ENCODE measurements around the gene SC5D.

DNA sequence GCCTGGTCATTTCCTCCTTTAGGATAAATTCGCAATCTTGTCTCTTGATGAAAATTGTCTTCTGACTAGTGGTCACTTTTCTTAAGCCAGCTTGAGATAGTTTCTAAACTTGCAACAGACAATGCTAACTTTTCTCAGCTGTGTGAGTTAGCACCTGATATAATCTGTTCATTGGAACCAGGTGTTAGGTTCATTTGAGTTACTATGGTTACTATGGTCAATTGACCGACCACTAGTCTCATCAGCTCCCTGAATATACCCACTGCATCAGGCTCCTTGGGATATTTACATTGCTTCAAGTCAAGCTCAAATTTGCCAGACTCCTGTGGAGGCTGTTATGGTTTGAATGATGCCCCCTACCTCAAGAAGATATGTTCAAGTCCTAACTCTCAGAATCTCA, 54.5 kb downstream of the SC5D start:
- no peak for TF ChIP-seq POLR2A (IDR thresholded peaks at IDR 0.05; ENCODE audit: low read depth, low read length)
- TF ChIP-seq POLR2AphosphoS5 (IDR thresholded peaks at IDR 0.05; ENCODE audit: low read depth, low read length) = no peak
- no peak for TF ChIP-seq PAX5 (IDR thresholded peaks at IDR 0.05; ENCODE audit: insufficient read depth, low read length, severe bottlenecking)

All from GM12891 (cell line).